ENCODE data around the gene AKAP8L. TPM values are rescaled to one million over a fixed set of nuclear protein-coding genes. Genes with fewer than 3 reads are reported as not detected.

AKAP8L gene
- total RNA-seq, 1 experiment from 2014 or later = 123 TPM

DNA sequence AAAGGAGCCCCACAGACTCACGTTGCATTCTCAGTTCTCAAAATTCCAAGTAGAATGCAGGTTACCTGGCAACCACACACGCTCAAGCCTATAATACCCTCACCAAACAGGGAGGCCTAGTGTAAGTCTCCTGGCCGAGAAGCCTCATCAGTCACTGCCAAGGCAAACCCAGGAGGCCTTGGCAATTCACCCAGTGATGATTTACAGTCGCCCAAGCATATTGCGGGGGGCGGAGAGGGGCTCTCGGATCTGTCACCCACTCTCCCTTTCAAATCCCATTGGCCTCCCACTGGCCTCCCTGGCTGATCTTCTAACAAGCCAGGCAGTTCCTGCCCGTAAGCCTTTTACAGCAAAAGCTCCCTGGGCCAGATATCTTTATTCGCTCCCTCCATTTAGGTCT, 1.1 kb downstream of the AKAP8L start:
- Histone ChIP-seq H3K79me1 (ENCODE audit: insufficient read depth, low read depth, low read length, poor library complexity, severe bottlenecking) (peaks cover 10% of the 10 kb centered on the region), H2BK12ac (ENCODE audit: insufficient read length, low read depth, low read length) (no peak overlapping the region), H3K9ac (ENCODE audit: extremely low read depth, insufficient read length, low read length) (peak overlapping the region; percentile 98), H2BK20ac (ENCODE audit: low read depth, low read length, poor library complexity, severe bottlenecking) (no peak overlapping the region), H2AFZ (ENCODE audit: low read length) (no peak overlapping the region), H3K4me2 (ENCODE audit: insufficient read depth, insufficient read length, low read length) (peak overlapping the region; percentile 96), H3K23me2 (ENCODE audit: insufficient read length, low read depth, low read length, poor library complexity, severe bottlenecking) (peaks cover 6% of the 10 kb centered on the region), H3K4me1 (ENCODE audit: insufficient read depth, low read length) (0 out of 2 replicates have a peak, but pooled peaks cover 2% of the 10 kb centered on the region), H3K27me3 (ENCODE audit: insufficient read depth, low read length) (no peaks in the 10 kb centered on the region), H2BK120ac (ENCODE audit: low read depth, low read length, poor library complexity, severe bottlenecking) (no peak overlapping the region), H2BK15ac (ENCODE audit: low read depth, low read length) (no peak overlapping the region), H3K14ac (ENCODE audit: insufficient read depth, low read length) (no peak overlapping the region), H3K23ac (ENCODE audit: insufficient read length, low read depth, low read length) (no peak overlapping the region), H3K56ac (ENCODE audit: insufficient read length, low read depth, low read length) (no peak overlapping the region), H3K9me3 (ENCODE audit: control insufficient read depth, low read depth, low read length) (no peaks in the 10 kb centered on the region), H2AK5ac (ENCODE audit: insufficient read length, low read length) (no peak overlapping the region), H4K8ac (replicated peaks; ENCODE audit: insufficient read length, low read depth, low read length) (no peak overlapping the region), H4K91ac (ENCODE audit: insufficient read length, low read depth, low read length) (no peak overlapping the region), H2BK5ac (ENCODE audit: insufficient read length, low read length) (no peak overlapping the region), H3K79me2 (ENCODE audit: insufficient read depth, low read length) (peaks cover 48% of the 10 kb centered on the region), H3K18ac (ENCODE audit: insufficient read length, low read depth, low read length) (no peak overlapping the region), H3T11ph (ENCODE audit: low read length) (no peak overlapping the region), H4K20me1 (ENCODE audit: control insufficient read depth, insufficient read depth, insufficient read length) (no peaks in the 10 kb centered on the region), H3K27ac (ENCODE audit: insufficient read length, low read depth, low read length) (no peak overlapping the region), H3K4ac (ENCODE audit: low read depth, low read length) (no peak overlapping the region), H4K5ac (ENCODE audit: insufficient read length, low read depth, low read length) (no peak overlapping the region)
- TF ChIP-seq, protein P1, sequence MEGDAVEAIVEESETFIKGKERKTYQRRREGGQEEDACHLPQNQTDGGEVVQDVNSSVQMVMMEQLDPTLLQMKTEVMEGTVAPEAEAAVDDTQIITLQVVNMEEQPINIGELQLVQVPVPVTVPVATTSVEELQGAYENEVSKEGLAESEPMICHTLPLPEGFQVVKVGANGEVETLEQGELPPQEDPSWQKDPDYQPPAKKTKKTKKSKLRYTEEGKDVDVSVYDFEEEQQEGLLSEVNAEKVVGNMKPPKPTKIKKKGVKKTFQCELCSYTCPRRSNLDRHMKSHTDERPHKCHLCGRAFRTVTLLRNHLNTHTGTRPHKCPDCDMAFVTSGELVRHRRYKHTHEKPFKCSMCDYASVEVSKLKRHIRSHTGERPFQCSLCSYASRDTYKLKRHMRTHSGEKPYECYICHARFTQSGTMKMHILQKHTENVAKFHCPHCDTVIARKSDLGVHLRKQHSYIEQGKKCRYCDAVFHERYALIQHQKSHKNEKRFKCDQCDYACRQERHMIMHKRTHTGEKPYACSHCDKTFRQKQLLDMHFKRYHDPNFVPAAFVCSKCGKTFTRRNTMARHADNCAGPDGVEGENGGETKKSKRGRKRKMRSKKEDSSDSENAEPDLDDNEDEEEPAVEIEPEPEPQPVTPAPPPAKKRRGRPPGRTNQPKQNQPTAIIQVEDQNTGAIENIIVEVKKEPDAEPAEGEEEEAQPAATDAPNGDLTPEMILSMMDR (conservative IDR thresholded peaks at IDR 0.05) = no peak
- H3K4me3 Mint-ChIP-seq = peak overlapping the region; percentile 98 to 99
- WGBS (ENCODE audit: extremely low coverage, insufficient read length, low lambda C conversion rate) = no CpG with 5 or more reads among the region's 9 CpGs
- no peaks in the 10 kb centered on the region for H3K27me3 Mint-ChIP-seq (ENCODE audit: low read depth)
- peak overlapping the region in 2 of 3 experiments; percentile 96 to 99; a peak in 4 of 7 replicates for H3K27ac Mint-ChIP-seq
- H3K4me1 Mint-ChIP-seq = peaks cover 23 to 29% of the 10 kb centered on the region in 2 experiments
- no peak for DNase-seq
- H3K36me3 Mint-ChIP-seq (ENCODE audit: insufficient read depth in 1 of 3, low read depth in 3 of 3) = peaks cover 16 to 38% (median 29%) of the 10 kb centered on the region in 3 experiments
- H3K9me3 Mint-ChIP-seq = no peaks in the 10 kb centered on the region
